Limb (tissue), 2 donors: ENCODE data around the gene SIPA1L3.
"Not testable (repeated sequence)": the region's sequence is repeated elsewhere in the genome, so short reads cannot be mapped to it uniquely, and the experiment has no call there.

ENCODE experiments used
- DNase-seq, 2 donors: peaks; one replicate each; pipeline ENCODE4 v3.0.0-alpha.2; 2016; ENCODE audit errors: extremely low spot score in 2 of 2

SIPA1L3 gene

DNA sequence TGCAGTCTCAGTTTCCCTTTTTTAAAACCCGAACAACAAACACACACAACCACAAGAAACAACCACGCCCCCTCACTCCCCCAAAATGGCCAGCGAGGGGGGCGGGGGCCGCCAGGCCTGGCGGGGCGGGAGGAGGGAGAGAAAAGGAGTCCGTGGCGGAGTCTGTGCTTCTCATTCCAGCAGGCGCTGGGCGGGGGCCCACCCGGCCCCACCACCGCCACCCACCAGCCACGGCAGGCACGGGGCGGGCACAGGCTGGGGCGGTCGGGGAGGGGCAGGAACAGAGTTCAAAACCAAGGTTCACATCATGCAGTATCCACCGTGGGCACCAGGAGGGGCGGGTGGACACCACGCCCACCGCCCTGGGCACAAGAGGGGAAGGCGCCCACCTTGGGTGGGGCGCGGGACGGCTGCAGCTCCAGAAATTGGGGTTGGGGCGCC lies 304.2 kb downstream of the SIPA1L3 start:
- peak; percentile 63 to 86 for DNase-seq

DNA sequence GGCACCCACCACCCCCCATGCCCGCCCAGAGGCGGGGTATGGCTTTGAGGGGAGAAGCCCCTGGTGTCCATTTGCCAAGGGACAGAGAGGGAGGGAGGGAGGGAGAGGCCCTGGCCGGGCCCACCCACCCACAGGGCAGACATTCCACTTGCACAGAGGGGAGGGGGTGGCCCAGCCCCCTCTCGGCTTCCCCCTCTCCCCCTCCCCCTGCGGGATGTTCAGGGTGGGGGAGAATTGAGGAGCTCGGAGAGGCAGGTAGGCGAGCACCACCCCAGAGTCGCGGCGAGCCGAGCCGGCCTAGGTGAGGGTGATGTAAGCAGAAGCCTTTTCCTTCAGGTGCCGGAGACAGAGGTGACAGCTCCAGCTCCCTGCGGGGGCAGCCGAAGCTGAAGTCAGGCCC lies 304.8 kb downstream of the SIPA1L3 start:
- DNase-seq: no peak

DNA sequence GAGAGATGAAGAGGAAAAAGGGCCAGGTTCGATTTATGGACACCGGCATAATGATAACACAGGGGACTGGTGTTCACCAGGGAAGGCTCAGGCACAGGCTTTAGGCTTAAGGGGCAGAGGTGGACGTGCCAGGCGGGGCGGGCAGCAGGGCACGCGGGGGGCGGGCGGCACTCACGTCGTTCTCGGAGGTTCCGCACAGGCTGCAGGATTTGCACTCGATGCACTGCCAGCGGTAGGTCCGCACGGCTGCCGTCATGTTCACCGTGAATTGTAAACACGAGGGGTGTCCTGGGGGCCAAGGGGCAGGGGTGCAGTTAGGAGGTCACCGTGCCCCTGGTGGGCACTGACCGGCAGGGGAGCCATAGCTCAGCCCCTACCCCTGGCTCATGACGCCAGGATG lies 306.5 kb downstream of the SIPA1L3 start:
- DNase-seq: no peak

DNA sequence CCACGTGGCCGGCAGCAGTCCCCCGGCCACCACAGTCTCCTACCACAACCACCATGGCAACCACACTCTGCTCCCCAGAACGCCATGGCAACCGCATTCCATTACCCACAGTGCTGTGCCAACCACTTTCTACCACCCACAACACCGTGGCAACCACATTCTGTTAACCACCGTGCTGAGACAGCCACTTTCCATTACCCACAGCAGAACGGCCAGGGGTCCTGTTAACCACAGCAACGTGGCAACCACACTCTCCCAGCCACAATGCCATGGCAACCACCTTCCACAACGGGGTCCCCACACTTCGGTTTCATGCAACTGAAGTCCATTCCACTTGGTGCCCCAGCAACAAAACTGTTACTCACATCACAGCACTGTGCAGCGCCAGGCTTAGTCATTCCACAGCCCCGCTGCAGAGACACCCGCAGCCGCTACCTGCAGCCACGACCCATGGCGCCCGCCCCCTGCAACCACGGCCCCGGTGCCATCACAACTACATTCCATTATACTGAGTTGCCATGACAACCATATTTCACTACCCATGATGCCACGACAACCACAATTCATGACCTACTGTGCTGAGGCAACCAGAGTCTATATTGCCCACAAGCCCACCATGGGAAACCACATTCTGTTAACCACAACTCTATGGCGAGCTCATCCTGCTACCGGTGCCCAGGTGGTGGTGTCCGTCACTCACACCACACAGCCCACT lies 307.1 kb downstream of the SIPA1L3 start:
- DNase-seq: no peak

DNA sequence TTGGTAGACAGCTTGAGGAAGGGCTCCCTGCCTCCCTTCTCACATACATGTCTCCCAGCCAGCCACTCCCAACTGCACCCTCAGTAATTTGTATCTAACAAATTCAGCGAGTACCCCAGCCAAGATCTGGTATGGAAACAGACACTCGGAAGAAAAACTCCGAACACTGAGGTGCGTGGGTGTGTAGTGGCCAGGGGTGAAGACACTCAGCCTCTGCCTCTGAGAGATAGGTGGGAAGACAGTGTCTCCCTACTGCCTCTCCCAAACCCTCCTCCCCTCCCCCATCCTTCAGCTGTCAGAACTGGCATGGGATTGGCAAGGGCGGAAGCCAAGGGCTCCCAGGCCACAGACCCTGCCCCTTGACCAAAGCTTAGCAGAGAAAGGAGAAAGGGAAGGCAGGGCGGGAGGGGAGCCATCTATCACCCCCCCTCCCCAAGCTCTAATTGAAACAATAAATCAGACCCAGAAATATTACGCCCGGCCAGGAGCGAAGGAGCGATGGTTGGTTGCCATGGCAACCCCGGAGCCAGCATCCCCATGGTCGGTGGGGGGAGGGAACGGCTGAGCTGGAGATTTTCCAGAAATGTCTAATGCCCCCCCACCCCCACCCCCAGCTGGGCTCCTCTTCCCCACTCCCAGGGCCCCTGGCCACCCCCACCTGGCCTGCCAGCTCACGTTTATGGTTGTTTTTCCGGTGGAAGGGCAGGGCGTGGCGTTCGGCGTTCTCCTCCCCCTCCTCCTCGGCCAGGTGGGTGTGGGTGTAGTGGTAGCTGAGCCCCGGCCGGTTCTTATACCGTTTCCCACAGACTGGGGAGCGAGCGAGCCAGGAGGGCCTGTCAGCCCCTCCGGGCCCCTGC lies 310.0 kb downstream of the SIPA1L3 start:
- DNase-seq: peak; percentile 15 to 81

DNA sequence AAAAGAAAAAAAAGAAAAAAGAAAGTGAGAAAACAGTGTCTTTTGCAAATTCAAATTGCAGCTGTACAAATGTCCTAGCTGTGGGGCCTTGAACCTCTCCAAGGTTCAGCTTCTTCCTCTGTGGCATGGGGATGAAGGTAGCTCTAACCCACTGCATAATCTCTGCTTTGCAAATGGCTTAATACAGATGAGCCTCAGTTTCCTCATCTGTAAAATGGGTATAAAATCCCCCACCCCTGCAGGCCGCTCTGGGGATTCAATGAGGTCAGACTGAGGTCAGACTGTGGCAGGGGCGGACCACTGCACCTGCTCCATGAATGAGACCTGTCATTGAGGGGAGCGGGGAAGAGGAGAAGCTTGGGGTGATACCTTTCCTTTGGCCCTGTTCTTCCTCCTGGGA lies 311.2 kb downstream of the SIPA1L3 start:
- DNase-seq: no peak

DNA sequence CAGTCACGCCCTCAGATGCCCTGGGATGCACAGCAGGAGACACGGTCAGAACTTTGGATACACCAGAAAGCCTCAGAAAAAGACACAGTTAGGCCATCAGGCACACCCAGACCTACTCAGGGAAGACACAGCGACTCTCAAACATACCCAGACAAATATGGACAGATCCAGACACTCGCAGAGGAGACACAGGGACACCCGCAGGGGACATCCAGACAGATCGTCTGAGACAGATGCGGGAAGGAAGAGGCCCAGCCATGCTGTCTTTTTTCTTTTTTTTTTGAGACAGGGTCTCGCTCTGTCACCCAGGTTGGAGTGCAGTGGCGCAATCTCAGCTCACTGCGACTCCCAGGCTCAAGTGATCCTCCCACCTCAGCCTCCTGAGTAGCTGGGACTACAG lies 312.2 kb downstream of the SIPA1L3 start:
- no peak for DNase-seq

DNA sequence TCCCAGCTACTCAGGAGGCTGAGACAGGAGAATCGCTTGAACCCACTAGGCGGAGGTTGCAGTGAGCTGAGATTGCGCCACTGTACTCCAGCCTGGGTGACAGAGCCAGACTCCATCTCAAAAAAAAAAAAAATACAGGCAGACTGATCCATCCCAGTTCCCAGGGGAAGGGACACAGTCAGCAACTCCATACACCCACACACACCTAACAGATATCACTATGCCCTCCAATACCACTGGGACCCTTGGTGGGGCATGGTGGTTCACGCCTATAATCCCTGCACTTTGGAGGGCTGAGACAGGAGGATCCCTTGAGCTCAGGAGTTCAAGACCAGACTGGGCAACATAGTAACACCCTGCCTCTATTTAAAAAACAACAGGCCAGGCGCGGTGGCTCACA lies 314.4 kb downstream of the SIPA1L3 start:
- no peak for DNase-seq

DNA sequence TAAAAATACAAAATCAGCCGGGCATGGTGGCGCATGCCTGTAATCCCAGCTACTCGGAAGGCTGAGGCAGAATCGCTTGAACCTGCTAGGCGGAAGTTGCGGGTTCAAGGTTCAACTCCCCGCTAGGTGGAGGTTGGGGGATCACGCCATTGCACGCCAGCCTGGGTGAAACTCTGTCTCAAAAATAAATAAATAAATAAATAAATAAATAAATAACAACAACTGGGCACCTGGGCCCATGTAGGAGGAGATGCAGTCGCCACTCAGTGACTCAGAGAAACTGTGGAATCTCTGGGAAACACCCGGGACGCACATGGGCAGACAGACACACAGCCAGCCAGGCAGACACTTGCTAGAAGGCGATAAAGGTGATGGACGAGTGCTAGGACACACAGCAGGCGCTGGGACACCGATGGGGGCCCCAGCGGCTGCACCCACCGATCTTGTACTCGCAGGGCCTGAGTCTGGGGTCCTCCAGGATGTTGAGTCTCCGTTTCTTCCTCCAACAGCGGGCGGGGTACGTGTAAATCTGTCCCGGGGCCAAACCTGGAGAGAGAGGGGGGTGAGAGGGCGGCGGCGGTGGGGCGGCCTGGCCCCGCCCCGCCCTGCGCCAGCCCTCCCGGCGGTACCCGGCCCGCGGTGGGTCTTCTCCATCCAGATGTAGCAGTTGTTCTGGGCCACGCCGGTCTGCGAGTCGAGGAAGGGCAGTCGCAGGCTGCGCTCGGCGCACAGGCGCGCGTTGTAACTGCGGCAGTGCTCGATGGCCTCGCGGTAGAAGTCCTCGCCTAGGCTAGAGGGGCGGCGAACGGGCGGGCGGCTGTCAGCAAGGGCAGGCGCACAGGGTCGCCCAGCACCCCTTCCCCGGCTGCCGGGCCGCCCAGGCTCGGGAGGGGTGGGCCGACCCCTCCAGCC lies 315.2 kb downstream of the SIPA1L3 start:
- DNase-seq: no peak

DNA sequence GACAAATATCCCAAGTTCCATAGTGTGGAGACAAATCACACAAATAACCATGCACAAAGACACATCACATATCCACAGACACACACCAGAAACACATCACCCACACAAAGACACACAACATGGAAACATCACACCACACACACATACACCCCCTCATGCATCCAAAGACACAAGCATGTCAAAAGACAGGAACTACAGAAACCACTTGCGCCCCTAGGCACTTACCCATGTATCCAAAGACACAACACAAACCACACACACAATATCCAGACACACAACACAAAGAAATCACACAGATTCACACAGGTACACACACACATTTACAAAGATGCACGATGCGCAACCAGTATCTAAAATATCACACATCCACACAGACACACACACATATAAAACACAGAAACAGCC lies 316.1 kb downstream of the SIPA1L3 start:
- no peak for DNase-seq

DNA sequence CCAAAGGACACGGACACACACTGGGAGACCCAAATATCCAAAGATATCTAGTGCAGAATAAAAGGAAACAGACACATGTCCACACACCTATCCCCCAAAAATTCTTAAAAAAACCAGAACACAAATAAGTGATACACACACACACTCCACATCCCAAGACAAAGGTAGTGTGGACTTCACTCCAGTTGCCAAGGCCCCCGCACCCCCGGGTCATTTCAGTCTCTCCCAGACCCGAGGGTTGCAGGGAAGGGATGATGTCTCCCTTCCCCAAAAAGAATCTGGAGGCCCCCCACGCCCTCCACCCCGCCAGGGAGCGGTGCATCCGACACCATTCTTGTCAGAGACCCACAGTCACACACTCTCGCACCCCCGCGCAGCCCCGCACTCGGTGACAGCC lies 316.6 kb downstream of the SIPA1L3 start:
- DNase-seq: no peak

DNA sequence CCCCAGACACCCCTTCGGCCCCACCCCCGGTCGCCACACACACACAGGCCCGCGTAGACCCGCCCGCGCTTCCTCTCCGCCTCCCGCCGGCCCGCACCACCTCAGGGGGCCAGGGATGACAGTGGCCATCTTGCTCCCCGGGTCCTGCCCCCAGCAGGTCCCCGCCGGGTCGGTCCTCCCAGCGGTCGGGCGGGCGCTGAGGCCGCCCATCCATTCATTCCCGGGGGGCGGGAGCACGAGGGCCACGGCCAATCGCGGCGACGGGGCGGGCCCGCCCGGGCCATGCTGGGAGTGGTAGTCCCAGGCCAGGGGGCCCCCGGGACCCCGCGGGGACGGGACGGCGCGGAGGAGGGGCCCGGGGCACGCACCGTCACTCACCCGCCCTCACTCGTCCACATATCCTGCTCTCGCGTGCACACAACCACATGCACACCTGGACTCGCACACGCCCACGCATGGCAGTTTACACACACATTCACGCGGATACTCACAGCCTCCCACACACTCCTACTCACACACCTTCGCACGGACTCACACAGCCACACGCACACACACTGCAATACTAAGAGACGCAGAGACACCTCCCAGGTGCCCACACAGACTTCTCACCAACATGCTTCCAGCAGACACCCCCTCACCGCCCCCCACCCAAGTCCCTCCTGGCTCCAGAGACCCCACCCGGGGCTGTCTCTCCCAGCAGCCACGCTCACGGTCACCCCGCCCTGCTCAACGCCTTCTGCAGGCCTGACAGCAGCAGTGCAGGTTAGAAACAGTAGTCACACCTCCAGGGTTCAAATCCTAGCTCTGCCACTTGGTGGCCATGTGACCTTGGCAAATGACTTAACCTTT lies 317.2 kb downstream of the SIPA1L3 start, which contains the start of gene DPF1:
Gene DPF1, minus strand, starts transcription at position 209 of the 849 bp plus-strand sequence. Its CDS starts 80 bp downstream, at position 129.
- DNase-seq: peak; percentile 78 to 89

DNA sequence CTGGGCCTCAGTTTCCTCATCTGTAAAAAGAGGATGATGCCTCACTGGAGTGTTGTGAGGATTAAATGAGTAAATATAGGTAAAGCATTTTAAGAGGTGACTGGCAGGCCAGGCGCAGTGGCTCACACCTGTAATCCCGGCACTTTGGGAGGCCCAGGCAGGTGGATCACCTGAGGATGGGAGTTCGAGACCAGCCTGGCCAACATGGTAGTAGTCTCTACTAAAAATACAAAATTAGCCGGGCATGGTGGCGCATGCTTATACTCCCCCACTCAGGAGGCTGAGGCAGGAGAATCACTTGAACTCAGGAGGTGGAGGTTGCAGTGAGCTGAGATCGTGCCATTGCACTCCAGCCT lies 317.8 kb downstream of the SIPA1L3 start:
- DNase-seq: not testable (repeated sequence)

DNA sequence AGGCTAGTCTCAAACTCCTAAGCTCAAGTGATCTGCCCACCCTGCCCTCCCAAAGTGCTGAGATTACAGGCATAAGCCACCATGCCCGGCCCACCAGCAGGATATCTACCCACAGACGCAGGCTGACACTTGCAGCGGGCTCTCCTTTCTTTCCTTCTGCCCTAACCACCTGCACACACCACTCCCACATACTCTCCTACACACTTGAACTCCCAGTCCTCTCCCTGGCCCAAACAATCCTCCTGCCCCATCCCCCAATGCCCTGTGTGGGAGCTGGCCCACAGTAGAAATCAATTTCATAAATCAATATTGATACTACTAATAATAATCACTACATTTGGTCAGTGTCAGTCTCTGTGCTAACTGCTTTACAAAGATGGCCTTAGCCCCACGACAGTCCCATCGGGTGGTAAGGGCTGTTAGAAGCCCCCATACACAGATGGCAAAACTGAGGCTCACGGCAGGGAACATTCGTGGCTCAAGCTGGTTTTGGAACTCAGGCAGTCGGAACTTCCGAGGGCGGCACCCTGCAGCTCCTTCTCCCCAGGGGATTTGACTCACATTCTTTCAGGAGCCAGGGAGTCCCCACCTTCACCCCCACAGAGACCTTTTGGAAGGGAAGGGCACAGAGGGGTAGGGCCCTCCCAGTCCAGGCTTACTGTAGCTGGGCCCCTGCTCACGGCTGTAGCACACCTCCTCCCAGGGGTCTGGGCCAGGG lies 320.4 kb downstream of the SIPA1L3 start:
- DNase-seq: no peak

DNA sequence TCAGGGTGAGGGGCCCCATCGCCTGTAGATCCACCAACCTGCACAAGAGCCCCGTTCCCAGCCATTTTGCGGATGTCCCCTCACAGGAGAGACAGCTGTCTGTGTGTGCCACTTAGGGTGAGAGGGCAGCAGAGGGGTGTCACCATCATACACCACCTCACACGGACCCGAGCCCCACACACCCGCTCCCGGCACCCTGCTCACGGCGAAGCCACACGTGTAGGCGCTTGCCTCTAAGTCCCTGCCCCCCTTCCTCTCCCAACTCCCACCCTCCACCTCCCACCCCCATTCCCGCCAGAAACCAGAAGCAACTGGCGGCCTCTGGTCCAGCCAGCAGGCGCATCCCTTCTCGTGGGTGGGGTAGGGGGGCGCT lies 321.0 kb downstream of the SIPA1L3 start:
- DNase-seq: no peak

DNA sequence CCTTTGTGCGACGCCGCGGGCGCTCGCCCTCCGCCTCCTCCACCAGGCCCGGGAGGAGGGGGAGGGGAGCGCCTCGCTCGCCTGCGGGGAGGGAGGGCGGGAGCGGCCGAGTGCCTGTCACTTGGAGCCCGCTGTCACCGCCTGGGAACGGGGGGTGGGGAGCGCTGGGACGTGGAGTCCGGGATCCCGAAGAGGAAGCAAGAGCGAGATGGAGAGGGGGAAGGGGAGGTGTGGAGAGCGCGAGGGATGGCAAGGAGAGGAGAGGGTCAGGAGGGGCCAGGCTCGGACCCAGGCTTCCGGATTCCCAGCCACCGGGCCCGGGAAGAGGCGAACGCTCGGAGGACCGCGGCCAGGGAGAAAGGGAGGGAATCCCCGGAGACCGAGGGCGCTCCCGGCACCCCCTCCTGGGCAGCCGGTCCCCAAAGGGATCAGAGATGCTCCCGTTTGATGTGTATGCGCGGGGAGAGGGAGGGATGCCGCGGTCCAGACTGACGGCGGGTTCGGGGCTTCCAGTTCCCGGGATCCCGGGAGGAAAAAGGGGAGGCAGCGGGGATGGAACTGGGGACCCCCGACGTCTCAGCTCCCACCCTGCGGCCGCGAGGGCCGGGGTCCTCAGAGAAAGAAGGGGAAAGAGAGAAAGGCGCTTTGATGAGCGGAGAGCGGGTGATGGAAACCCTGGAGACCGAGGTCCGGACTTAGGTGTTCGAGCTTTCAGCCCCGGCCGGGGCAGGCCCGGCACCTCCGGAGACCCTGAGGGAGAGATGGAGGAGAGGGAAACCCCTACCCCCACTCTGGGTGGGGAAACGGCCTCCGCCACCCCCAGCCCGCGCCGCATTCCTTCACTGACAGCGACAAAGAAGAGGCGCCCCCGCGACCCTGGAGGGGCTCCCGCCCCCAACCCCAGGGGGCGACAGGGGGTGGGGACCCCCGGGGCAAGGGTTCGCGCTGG lies 321.8 kb downstream of the SIPA1L3 start:
- peak in 1 of 2 donors; percentile 80 for DNase-seq

DNA sequence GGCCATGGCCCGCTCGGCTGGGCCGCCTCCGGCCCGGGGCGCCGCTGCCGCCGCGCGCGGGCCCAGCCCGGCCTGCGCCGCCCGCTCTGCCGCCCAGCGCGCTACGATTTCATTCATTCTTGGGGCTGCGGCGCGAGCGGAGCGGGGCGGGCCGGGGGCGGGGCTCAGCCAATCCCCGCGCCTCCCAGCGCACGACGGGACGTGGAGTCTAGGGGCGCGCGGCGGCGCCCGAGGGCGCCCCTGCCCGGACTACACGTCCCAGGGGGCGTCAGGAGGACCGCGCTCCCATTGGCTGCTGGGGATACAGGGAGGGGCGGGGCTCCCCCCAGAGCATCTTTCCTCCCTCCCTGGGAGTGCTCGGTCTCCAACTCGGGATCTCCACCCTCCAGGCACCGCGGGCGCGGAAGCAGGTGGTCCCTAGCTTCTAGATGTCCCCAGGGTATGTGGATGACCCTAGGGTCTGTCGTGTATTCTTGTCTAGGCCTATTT lies 322.6 kb downstream of the SIPA1L3 start:
- DNase-seq: peak; percentile 67 to 88

DNA sequence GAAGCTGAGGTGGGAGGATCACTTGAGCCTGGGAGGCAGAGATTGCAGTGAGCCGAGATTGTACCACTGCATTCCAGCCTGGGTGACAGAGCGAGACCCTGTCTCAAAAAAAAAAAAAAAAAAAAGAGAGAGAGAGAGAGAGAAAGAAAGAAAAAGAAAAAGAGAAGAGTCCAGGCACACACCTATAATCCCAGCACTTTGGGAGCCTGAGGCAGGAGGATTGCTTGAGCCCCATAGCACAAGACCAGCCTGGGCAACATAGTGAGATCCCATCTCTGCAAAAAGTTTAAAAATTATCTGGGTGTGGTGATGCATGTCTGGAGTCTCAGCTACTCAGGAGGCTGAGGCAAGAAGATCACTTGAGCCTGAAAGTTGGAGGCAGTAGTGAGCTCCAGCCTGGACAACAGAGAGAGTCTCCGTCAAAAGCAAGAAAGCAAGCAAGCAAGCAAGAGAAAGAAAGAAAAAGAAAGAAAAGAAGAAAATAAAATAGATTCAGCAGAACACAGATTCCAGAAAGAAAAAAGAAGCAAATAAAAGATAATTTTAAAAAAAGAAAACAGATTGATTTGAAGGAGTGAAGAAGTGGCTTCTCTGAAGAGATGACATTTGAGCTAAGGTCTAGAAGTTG lies 323.6 kb downstream of the SIPA1L3 start:
- not testable (repeated sequence) for DNase-seq
